Thymus (tissue), 11 donors: ENCODE data around the gene CFAP43. TPM values are rescaled to one million over a fixed set of nuclear protein-coding genes. Genes with fewer than 3 reads are reported as not detected.
A peak's percentile ranks its signal among the peaks of the same experiment; 100 is the strongest.

Source experiments
- DNase-seq, 9 donors: peaks; one replicate each; pipeline ENCODE4 v3.0.0-alpha.2; 2013; ENCODE audit warnings: low spot score in 9 of 9, low read depth in 6 of 9, missing footprints in 1 of 9
- H3K27ac ChIP-seq, 2 donors: one replicate each; pipeline ENCODE4 v1.5.1; 2013; ENCODE audit warnings: control low read depth in 1 of 2, low read depth in 1 of 2, low read length in 1 of 2, mild to moderate bottlenecking in 1 of 2, moderate library complexity in 1 of 2
- H3K27me3 ChIP-seq, 2 donors: one replicate each; pipeline ENCODE4 v1.5.1; 2013; ENCODE audit warnings: low read length in 1 of 2; ENCODE audit not compliant: control insufficient read depth in 2 of 2, insufficient read depth in 1 of 2
- H3K36me3 ChIP-seq, 2 donors: one replicate each; pipeline ENCODE4 v1.5.1; 2013; ENCODE audit warnings: low read length in 1 of 2, mild to moderate bottlenecking in 1 of 2, moderate library complexity in 1 of 2; ENCODE audit not compliant: control insufficient read depth in 2 of 2, insufficient read depth in 2 of 2
- H3K4me1 ChIP-seq, 2 donors: one replicate each; pipeline ENCODE4 v1.5.1; 2013; ENCODE audit warnings: low read length in 2 of 2; ENCODE audit not compliant: control insufficient read depth in 2 of 2, insufficient read depth in 2 of 2
- H3K4me3 ChIP-seq, 2 donors: one replicate each; pipeline ENCODE4 v1.5.1; 2013; ENCODE audit warnings: low read length in 2 of 2, control low read depth in 1 of 2, mild to moderate bottlenecking in 1 of 2
- H3K9me3 ChIP-seq, 2 donors: one replicate each; pipeline ENCODE4 v1.5.1; 2013; ENCODE audit warnings: low read length in 1 of 2, mild to moderate bottlenecking in 1 of 2; ENCODE audit not compliant: control insufficient read depth in 2 of 2, insufficient read depth in 1 of 2
- whole genome bisulfite sequencing: extraction: QIAGEN DNeasy Blood & Tissue Kit; methylation state at CpG from one replicate; pipeline ENCODE4 v1.1.7; 2013; 5-methylcytosine and 5-hydroxymethylcytosine counted together
- polyA plus RNA-seq: library from polyadenylated mRNA; stranded (reverse); fragments of 200-250 nt; gene quantifications from one replicate; pipeline ENCODE4 v1.2.3, GENCODE V29; 2013
- total RNA-seq: library from RNA; stranded (reverse); fragments of 120-200 nt; gene quantifications from one replicate; pipeline ENCODE4 v1.2.4, GENCODE V29; 2013
- donor health status: healthy.

CFAP43 gene
- total and polyA plus RNA-seq, 2 donors, result 0.52 to 2.7 TPM

DNA sequence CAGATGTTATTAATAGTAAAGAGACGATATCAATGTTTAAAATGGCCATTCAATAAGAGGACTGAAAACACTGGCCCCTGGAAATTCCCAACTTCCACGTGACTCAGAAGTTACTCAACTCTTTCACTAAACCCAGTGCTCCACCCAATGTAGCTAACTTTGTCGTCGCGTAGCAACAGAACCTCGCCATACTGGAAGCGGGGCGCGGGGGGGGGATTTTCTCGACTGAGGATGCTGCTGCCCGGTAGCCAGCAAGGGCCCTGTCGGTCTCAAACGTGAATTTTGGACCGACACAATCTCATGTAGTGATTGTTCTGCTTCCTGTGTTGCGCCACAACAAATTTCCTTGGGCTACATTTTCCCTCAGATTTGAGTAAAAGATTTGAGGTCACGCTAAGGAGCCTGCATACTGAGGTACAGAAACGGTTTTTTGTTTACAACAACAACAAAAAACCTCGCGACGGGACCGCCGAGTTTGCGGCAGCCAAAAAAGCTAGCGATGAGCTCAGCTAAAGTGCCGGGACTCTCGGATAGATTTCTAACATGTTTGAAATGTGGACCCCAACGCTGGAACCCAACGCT, 111.2 kb downstream of the CFAP43 start:
- no peaks in the 10 kb centered on the region for H3K27me3 ChIP-seq
- peak overlapping the region; percentile 72 to 77 for H3K4me3 ChIP-seq
- peaks cover 4 to 9% of the 10 kb centered on the region in 2 donors for H3K4me1 ChIP-seq
- DNase-seq, result peak in 8 of 9 donors; percentile 51 to 87 (median 71)
- H3K9me3 ChIP-seq, result no peaks in the 10 kb centered on the region
- H3K36me3 ChIP-seq, result no peaks in the 10 kb centered on the region
- peak overlapping the region; percentile 99 to 100 for H3K27ac ChIP-seq
- whole genome bisulfite sequencing, result under 1% methylated on average over 28 of the region's 28 CpGs

- no peak for DNase-seq
- no peaks in the 10 kb centered on the region for H3K36me3 ChIP-seq
- no peaks in the 10 kb centered on the region for H3K9me3 ChIP-seq
- 70% methylated on average over 2 of the region's 2 CpGs for WGBS
- peaks cover 4 to 9% of the 10 kb centered on the region in 2 donors for H3K4me1 ChIP-seq
- H3K4me3 ChIP-seq, result peak overlapping the region; percentile 72 to 77
- H3K27me3 ChIP-seq, result no peaks in the 10 kb centered on the region
- H3K27ac ChIP-seq, result peak overlapping the region; percentile 99 to 100
These were observed 111.7 kb downstream of the CFAP43 start for GRCh38 chr10:104120512-104120902.

- Histone ChIP-seq H3K4me1 (peaks cover 4 to 9% of the 10 kb centered on the region in 2 donors), H3K4me3 (no peak overlapping the region), H3K9me3 (no peaks in the 10 kb centered on the region), H3K27ac (peak overlapping the region; percentile 15 to 38), H3K36me3 (no peaks in the 10 kb centered on the region), H3K27me3 (no peaks in the 10 kb centered on the region)
- DNase-seq, result peak in 1 of 9 donors; percentile 4
- 94% methylated on average over 3 of the region's 3 CpGs for WGBS
These were observed 112.2 kb downstream of the CFAP43 start for GRCh38 chr10:104119996-104120395.

- Histone ChIP-seq H3K4me1 (peaks cover 4 to 9% of the 10 kb centered on the region in 2 donors), H3K27ac (no peak overlapping the region), H3K36me3 (no peaks in the 10 kb centered on the region), H3K9me3 (no peaks in the 10 kb centered on the region), H3K4me3 (no peak overlapping the region), H3K27me3 (no peaks in the 10 kb centered on the region)
- DNase-seq, result no peak
- 98% methylated on average over 4 of the region's 4 CpGs for WGBS
These were observed 114.3 kb downstream of the CFAP43 start for GRCh38 chr10:104117839-104118323.

DNA sequence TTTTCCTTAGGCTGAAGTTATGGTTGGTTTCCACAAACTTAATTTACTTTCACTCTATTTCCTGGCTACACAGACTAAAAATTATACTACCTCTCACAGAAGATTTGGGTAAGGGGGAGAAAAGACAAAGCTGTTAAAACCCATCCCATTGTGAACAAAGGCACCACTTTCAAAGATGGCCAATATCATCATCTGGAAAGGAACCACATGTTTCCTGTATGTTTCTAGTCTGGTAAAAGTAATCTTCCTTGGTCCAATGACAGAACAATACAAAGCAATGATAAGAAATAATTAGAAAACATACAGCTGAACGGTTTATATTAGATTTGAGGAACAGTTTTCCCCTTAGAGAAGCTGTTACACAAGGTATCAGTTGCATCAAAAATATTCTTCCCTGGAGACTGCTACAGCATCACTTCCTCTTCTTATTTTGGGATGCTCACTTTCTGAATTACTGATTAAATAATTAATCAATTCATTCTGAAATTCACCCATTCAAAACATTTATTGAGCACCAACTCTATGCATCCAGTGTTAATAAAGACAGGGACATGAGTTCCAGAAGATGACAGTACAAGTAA, 118.7 kb downstream of the CFAP43 start:
- Histone ChIP-seq H3K36me3 (no peaks in the 10 kb centered on the region), H3K27me3 (no peaks in the 10 kb centered on the region), H3K4me3 (no peak overlapping the region), H3K9me3 (no peaks in the 10 kb centered on the region), H3K4me1 (no peaks in the 10 kb centered on the region), H3K27ac (no peak overlapping the region)
- DNase-seq, result no peak
- 9% methylated on average over 1 of the region's 1 CpG for WGBS

DNA sequence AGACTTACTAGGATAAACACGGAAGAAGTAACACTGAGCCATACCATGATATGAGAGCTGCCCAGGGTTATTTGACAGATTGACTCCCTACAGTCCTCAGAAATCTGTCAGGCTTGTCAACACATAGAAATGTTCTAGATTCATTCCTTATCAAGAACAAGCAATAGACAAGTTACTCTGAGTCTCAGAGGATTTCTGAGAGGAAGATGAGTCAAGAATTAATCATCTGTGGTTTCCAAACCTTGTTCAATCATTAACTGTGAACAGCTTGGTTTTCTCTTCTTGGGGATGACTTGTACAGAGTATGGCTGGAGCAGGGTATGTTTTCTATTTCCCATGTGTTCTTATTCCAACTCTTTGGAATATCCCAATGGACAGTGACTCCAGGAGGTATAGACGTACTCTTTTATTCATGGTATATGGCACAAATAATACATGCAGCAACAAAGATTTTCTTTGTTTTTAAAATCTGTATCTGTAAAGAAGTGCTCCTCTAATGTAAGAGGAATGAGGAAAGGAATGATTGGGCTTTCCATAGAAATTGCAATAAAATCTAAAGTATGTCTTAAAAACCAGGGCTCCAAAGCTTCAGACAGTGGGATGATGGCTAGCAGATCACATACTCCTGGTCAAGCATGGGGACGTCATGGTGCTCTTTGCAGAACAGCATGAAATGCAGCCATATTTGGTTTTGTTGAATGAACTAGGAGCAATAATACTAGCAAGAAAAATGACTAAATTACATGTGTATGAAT, 122.1 kb downstream of the CFAP43 start:
- no peaks in the 10 kb centered on the region for H3K27me3 ChIP-seq

DNA sequence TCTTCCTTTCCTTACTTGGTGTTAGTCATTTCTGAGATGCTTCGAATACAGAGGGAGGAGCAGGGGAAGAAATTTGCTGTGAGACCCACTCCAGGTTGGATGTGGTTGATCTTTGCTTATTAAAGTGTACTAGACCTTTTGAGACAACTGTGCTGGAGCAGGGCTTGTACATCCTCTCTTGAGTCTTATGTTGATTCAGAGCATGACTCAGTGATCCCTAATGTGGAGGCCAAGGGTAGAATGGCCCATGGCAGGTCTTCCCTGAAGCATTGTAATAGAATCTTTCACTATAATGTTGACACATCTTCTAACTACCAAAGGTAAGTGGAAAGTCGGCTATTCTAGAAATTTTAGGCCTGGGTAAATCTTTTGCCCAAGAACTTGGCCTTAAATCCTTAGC, 127.2 kb downstream of the CFAP43 start:
- no peak for DNase-seq
- Histone ChIP-seq H3K27ac (no peak overlapping the region), H3K9me3 (no peaks in the 10 kb centered on the region), H3K27me3 (no peaks in the 10 kb centered on the region), H3K36me3 (no peaks in the 10 kb centered on the region), H3K4me3 (no peak overlapping the region), H3K4me1 (no peaks in the 10 kb centered on the region)
- 98% methylated on average over 2 of the region's 2 CpGs for WGBS

More for the DNA sequence above, 122.1 kb downstream of the CFAP43 start:
- 98% methylated on average over 3 of the region's 3 CpGs for WGBS
- Histone ChIP-seq H3K4me3 (no peak overlapping the region), H3K4me1 (no peaks in the 10 kb centered on the region), H3K27ac (no peak overlapping the region), H3K9me3 (no peaks in the 10 kb centered on the region), H3K36me3 (no peaks in the 10 kb centered on the region)
- no peak for DNase-seq

DNA sequence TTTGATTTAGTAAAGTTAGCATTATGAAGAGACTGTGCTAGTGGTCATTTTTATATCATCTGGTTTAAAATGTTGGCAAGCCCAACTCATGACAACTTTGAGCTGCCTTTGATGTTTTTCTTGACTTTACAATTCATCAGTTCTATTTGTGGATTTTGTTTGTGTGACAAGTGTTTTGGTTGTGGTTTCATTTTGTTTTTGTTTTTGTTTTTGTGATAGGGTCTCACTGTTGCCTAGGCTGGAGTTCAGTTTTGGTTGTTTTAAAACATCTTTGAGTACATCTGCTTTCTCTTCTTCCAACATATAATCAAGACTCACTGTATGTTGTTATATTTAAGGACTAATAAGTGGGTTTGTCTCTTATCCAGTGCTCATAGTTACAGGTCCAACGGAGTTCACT, 127.7 kb downstream of the CFAP43 start:
- Histone ChIP-seq H3K27me3 (no peaks in the 10 kb centered on the region), H3K9me3 (no peaks in the 10 kb centered on the region), H3K4me1 (no peaks in the 10 kb centered on the region), H3K4me3 (no peak overlapping the region), H3K36me3 (no peaks in the 10 kb centered on the region), H3K27ac (no peak overlapping the region)
- DNase-seq, result no peak
- WGBS, result 0% methylated on average over 1 of the region's 1 CpG

GRCh38 chr10:104103956-104104355, 128.2 kb downstream of the CFAP43 start:
- Histone ChIP-seq H3K4me3 (no peak overlapping the region), H3K27ac (no peak overlapping the region), H3K27me3 (no peaks in the 10 kb centered on the region), H3K4me1 (no peaks in the 10 kb centered on the region), H3K9me3 (no peaks in the 10 kb centered on the region), H3K36me3 (no peaks in the 10 kb centered on the region)
- no peak for DNase-seq
- WGBS, result 84% methylated on average over 1 of the region's 1 CpG
